GM23338 (cell line): ENCODE measurements around the gene MED16. TPM values are rescaled to one million over a fixed set of nuclear protein-coding genes. Genes with fewer than 3 reads are reported as not detected.

Experiments used
- ATAC-seq: fragments of 200-7000 bp; cut with Tn5 transposase; 3 replicates; pipeline ENCODE4 v1.9.1; 2020
- DNase-seq: peaks from one replicate; pipeline ENCODE4 v3.0.0-alpha.2; 2015; ENCODE audit warnings: low spot score
- H2AFZ ChIP-seq: fragments of 200-600 bp; sonication (generic); 2 replicates; pipeline ENCODE4 v1.8.0; 2016; ENCODE audit warnings: antibody characterized with exemption, mild to moderate bottlenecking, moderate library complexity
- H3F3A ChIP-seq: fragments of 200-600 bp; sonication (generic); replicated peaks from 2 replicates; pipeline ENCODE4 v1.8.0; 2017; ENCODE audit warnings: antibody characterized with exemption, mixed run types, low read depth
- H3K27ac ChIP-seq: fragments of 200-600 bp; sonication (generic); 2 replicates; pipeline ENCODE4 v1.6.1; 2016; ENCODE audit warnings: low read depth
- H3K27me3 ChIP-seq: fragments of 200-600 bp; sonication (generic); 2 replicates; pipeline ENCODE4 v1.8.0; 2016; ENCODE audit warnings: mild to moderate bottlenecking, mixed run types, moderate library complexity; ENCODE audit not compliant: insufficient read depth
- H3K36me3 ChIP-seq: fragments of 200-600 bp; sonication (generic); 2 replicates; pipeline ENCODE4 v1.8.0; 2016; ENCODE audit warnings: mild to moderate bottlenecking; ENCODE audit not compliant: insufficient read depth
- H3K4me1 ChIP-seq: fragments of 200-600 bp; sonication (generic); 2 replicates; pipeline ENCODE4 v1.8.0; 2016; ENCODE audit warnings: mild to moderate bottlenecking, moderate library complexity; ENCODE audit not compliant: insufficient read depth
- H3K4me2 ChIP-seq: fragments of 200-600 bp; sonication (generic); 2 replicates; pipeline ENCODE4 v1.7.1; 2017; ENCODE audit warnings: mixed run types
- H3K4me3 ChIP-seq: fragments of 200-600 bp; sonication (generic); 2 replicates; pipeline ENCODE4 v1.6.1; 2016; ENCODE audit warnings: mixed run types
- H3K79me2 ChIP-seq: fragments of 200-600 bp; sonication (generic); replicated peaks from 2 replicates; pipeline ENCODE4 v1.8.0; 2017; ENCODE audit warnings: mild to moderate bottlenecking; ENCODE audit not compliant: insufficient read depth
- H3K9me2 ChIP-seq: fragments of 200-600 bp; sonication (generic); 2 replicates; pipeline ENCODE4 v1.8.0; 2017; ENCODE audit not compliant: insufficient read depth
- H4K20me1 ChIP-seq: fragments of 200-600 bp; sonication (generic); replicated peaks from 2 replicates; pipeline ENCODE4 v1.8.0; 2017; ENCODE audit warnings: mild to moderate bottlenecking; ENCODE audit not compliant: insufficient read depth
- H3K27ac Mint-ChIP-seq: 2 replicates; pipeline ENCODE4 v1.8.0; 2020; ENCODE audit warnings: inconsistent platforms, mild to moderate bottlenecking, moderate library complexity, mixed read lengths
- H3K27me3 Mint-ChIP-seq: 3 replicates; pipeline ENCODE4 v1.8.0; 2022; ENCODE audit warnings: low read depth, mild to moderate bottlenecking, moderate library complexity, mixed read lengths, inconsistent platforms; ENCODE audit not compliant: insufficient read depth, poor library complexity
- H3K36me3 Mint-ChIP-seq: 3 replicates; pipeline ENCODE4 v1.8.0; 2021; ENCODE audit warnings: low read depth, mild to moderate bottlenecking, inconsistent platforms, moderate library complexity, mixed read lengths
- H3K4me1 Mint-ChIP-seq: 3 replicates; pipeline ENCODE4 v1.8.0; 2020; ENCODE audit warnings: mild to moderate bottlenecking, inconsistent platforms, mixed read lengths
- H3K4me3 Mint-ChIP-seq: 3 replicates; pipeline ENCODE4 v1.8.0; 2021; ENCODE audit warnings: moderate library complexity, mild to moderate bottlenecking, inconsistent platforms, mixed read lengths
- H3K9me3 Mint-ChIP-seq: 3 replicates; pipeline ENCODE4 v1.8.0; 2020; ENCODE audit warnings: moderate library complexity, mild to moderate bottlenecking, inconsistent platforms, mixed read lengths
- CREB1 ChIP-seq: fragments of 250-450 bp; sonication (Bioruptor Pico); IDR thresholded peaks from 2 replicates; pipeline ENCODE4 v1.5.0; 2020; ENCODE audit warnings: low read depth, mild to moderate bottlenecking, moderate library complexity
- ETS1 ChIP-seq: IDR thresholded peaks from 2 replicates; pipeline ENCODE4 v1.6.1; 2016; ENCODE audit warnings: antibody characterized with exemption
- EZH2 ChIP-seq: fragments of 200-600 bp; sonication (generic); IDR thresholded peaks from one replicate; pipeline ENCODE4 v1.8.0; 2017; ENCODE audit warnings: antibody characterized with exemption, mild to moderate bottlenecking, low read depth; ENCODE audit not compliant: unreplicated experiment
- EZH2phosphoT487 ChIP-seq: fragments of 200-600 bp; sonication (generic); IDR thresholded peaks from one replicate; pipeline ENCODE4 v1.8.1; 2018; ENCODE audit warnings: antibody characterized with exemption; ENCODE audit not compliant: unreplicated experiment
- JUNB ChIP-seq: IDR thresholded peaks from one replicate; pipeline ENCODE4 v1.6.1; 2016; ENCODE audit warnings: antibody characterized with exemption; ENCODE audit not compliant: unreplicated experiment
- NANOG ChIP-seq: IDR thresholded peaks from 2 replicates; pipeline ENCODE4 v1.6.1; 2016; ENCODE audit warnings: antibody characterized with exemption, borderline replicate concordance
- POLR2AphosphoS5 ChIP-seq: IDR thresholded peaks from 2 replicates; pipeline ENCODE4 v1.6.1; 2016; ENCODE audit warnings: antibody characterized with exemption, low read depth
- STAT1 ChIP-seq: IDR thresholded peaks from one replicate; pipeline ENCODE4 v1.6.1; 2016; ENCODE audit warnings: antibody characterized with exemption; ENCODE audit not compliant: unreplicated experiment
- ZNF331 ChIP-seq: fragments of 250-450 bp; sonication (Bioruptor Pico); IDR thresholded peaks from 2 replicates; pipeline ENCODE4 v1.5.0; 2020; ENCODE audit warnings: low read depth, mild to moderate bottlenecking, moderate library complexity
- ZNF462 ChIP-seq: fragments of 250-450 bp; sonication (Bioruptor Pico); IDR thresholded peaks from 2 replicates; pipeline ENCODE4 v1.5.0; 2020; ENCODE audit warnings: mild to moderate bottlenecking, moderate library complexity
- polyA plus RNA-seq: library from polyadenylated mRNA; unstranded; fragments of >200 nt; fragmentation: Nextera tagmentation; extraction: Ambion mirVana; gene quantifications from 2 replicates; pipeline ENCODE4 v1.2.1, GENCODE V29; 2016
- total RNA-seq: library from RNA; depleted of rRNA; stranded (reverse); fragments of >200 nt; shearing (Covaris generic); gene quantifications from 2 replicates; pipeline ENCODE4 v1.2.3, GENCODE V29; 2014
- TF ChIP-seq, protein P1 (sequence below), 2 experiments: fragments of 200-600 bp in 1 of 2; sonication (generic) in 1 of 2; conservative IDR thresholded peaks; 2 replicates each; pipeline versions ENCODE4 v1.5.1 to v1.6.1; 2016 to 2017; ENCODE audit warnings: antibody characterized with exemption in 2 of 2, low read depth in 2 of 2, mild to moderate bottlenecking in 2 of 2, moderate library complexity in 1 of 2

The MED16 gene
- total and polyA plus RNA-seq, 2 experiments from 2014 or later: 52.7 to 73.6 TPM

DNA sequence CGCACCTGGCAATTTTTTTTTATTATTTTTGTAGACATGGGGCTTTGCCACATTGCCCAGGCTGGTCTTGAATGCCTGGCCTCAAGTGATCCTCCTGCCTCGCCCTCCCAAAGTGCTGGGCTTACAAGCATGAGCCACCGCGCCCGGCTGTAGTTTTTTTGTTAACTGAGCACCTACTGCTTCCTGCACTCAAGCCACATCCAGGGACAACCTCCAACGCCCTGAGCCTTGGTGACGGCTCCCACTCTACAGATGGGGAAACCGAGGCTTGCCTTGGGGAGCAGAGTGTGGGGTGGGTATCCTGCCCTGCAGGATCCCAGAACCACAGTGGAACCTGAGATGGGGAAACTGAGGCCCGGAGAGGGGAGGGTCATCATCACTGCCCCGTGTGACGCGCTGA, 37.8 kb downstream of the MED16 start:
- no peaks in the 10 kb centered on the region for H3K79me2 ChIP-seq
- Mint-ChIP-seq H3K4me3 (no peak overlapping the region), H3K27me3 (peaks cover 12% of the 10 kb centered on the region), H3K36me3 (no peaks in the 10 kb centered on the region), H3K9me3 (no peaks in the 10 kb centered on the region; the same call in 2 of the 3 replicates), H3K27ac (no peak overlapping the region), H3K4me1 (no peaks in the 10 kb centered on the region)
- no peaks in the 10 kb centered on the region for H3K4me1 ChIP-seq
- no peaks in the 10 kb centered on the region; the same call in 1 of the 2 replicates for H4K20me1 ChIP-seq
- no peak for ATAC-seq
- no peaks in the 10 kb centered on the region for H3K36me3 ChIP-seq
- no peak overlapping the region for H3K4me3 ChIP-seq
- no peak for TF ChIP-seq EZH2
- TF ChIP-seq, protein P1, sequence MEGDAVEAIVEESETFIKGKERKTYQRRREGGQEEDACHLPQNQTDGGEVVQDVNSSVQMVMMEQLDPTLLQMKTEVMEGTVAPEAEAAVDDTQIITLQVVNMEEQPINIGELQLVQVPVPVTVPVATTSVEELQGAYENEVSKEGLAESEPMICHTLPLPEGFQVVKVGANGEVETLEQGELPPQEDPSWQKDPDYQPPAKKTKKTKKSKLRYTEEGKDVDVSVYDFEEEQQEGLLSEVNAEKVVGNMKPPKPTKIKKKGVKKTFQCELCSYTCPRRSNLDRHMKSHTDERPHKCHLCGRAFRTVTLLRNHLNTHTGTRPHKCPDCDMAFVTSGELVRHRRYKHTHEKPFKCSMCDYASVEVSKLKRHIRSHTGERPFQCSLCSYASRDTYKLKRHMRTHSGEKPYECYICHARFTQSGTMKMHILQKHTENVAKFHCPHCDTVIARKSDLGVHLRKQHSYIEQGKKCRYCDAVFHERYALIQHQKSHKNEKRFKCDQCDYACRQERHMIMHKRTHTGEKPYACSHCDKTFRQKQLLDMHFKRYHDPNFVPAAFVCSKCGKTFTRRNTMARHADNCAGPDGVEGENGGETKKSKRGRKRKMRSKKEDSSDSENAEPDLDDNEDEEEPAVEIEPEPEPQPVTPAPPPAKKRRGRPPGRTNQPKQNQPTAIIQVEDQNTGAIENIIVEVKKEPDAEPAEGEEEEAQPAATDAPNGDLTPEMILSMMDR (conservative IDR thresholded peaks at IDR 0.05; ENCODE audit: low read depth in 2 of 2): no peak
- no peak for TF ChIP-seq ZNF462 (CRISPR knock-in tag)
- TF ChIP-seq JUNB: no peak
- no peak for TF ChIP-seq ETS1
- no peak for TF ChIP-seq EZH2phosphoT487
- TF ChIP-seq CREB1: no peak
- no peak for TF ChIP-seq STAT1
- no peak for TF ChIP-seq NANOG
- TF ChIP-seq POLR2AphosphoS5: no peak
- TF ChIP-seq ZNF331: no peak
- H3K4me2 ChIP-seq: no peak overlapping the region
- DNase-seq: no peak
- no peak overlapping the region for H2AFZ ChIP-seq
- H3F3A ChIP-seq: peaks cover 15% of the 10 kb centered on the region; the same call in 1 of the 2 replicates
- H3K9me2 ChIP-seq: no peaks in the 10 kb centered on the region
- H3K27me3 ChIP-seq: peaks cover 16% of the 10 kb centered on the region
- no peak overlapping the region for H3K27ac ChIP-seq
